Stimulated activated effector memory CD8-positive, alpha-beta T cell treated with anti-CD3 and anti-CD28 coated beads, Interleukin-12 subunit alpha, Interleukin-12 subunit beta, amount 100 ng/mL, for 72 hours (primary cell): ENCODE measurements around the gene MIX23.

Experiments
- ATAC-seq: fragments of 150-1000 bp; cut with Tn5 transposase; 2 replicates; pipeline ENCODE4 v1.10.0; 2021
- DNase-seq, 2 donors: peaks; one replicate each; pipeline ENCODE4 v3.0.0; 2021 to 2022; ENCODE audit warnings: low spot score in 2 of 2
- H3K27ac Mint-ChIP-seq: one replicate; pipeline ENCODE4 v1.8.0; 2022; ENCODE audit warnings: mild to moderate bottlenecking, mixed read lengths
- H3K36me3 Mint-ChIP-seq: one replicate; pipeline ENCODE4 v1.8.0; 2022; ENCODE audit warnings: mild to moderate bottlenecking, mixed read lengths
- H3K4me1 Mint-ChIP-seq: one replicate; pipeline ENCODE4 v1.8.0; 2022; ENCODE audit warnings: mixed read lengths
- H3K4me3 Mint-ChIP-seq: one replicate; pipeline ENCODE4 v1.8.0; 2022; ENCODE audit warnings: mild to moderate bottlenecking, mixed read lengths
- H3K9me3 Mint-ChIP-seq: one replicate; pipeline ENCODE4 v1.8.0; 2022; ENCODE audit warnings: mixed read lengths

MIX23 gene

DNA sequence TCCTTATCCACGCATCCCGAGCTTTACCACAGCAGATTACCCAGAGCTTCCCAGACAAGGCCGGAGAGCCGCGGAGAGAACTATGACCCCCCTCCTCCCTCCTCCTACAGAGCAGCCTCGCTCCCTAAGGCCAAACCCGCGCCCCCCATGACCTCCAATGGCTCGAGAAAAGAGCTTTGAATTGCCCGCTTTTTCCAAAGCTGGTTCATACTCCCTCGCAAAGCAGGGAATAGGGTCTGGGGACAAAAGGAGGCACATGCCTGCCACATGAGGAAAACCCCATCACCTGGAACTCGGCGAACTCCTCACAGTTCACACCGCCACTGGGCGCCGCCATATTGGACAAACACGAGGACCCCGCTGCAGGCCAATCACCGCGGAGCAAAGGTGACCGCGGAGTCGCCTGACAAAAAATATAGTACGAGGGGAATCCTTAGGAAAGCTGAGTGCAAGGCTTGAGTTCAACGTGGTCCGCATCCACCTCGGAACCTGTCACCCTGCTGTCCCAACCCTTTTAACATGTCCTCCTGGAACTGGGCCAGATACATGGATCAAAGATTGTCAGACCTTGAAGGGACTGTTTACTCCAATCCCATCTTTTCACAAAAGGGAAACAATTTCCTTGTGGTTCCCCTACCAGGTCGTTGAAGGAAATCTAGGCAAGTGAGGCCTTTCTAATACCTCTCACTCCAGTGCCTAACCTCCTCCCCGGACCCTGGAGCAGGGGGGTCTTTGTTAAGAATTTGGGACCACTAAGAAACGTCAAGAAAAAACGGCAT lies at the start of gene MIX23:
MIX23 (minus strand) TSS at position 344 of the 779 bp plus-strand sequence; CDS start at position 337, 7 bp downstream.
- DNase-seq (peak; percentile 69 to 90), ATAC-seq (peak; percentile 67)
- Mint-ChIP-seq H3K4me1 (peaks cover 51% of the 10 kb centered on the region), H3K27ac (peak within 1 kb of the TSS; percentile 98), H3K9me3 (no peaks in the 10 kb centered on the region), H3K4me3 (peak within 1 kb of the TSS; percentile 84), H3K36me3 (peaks cover 74% of the 10 kb centered on the region)

DNA sequence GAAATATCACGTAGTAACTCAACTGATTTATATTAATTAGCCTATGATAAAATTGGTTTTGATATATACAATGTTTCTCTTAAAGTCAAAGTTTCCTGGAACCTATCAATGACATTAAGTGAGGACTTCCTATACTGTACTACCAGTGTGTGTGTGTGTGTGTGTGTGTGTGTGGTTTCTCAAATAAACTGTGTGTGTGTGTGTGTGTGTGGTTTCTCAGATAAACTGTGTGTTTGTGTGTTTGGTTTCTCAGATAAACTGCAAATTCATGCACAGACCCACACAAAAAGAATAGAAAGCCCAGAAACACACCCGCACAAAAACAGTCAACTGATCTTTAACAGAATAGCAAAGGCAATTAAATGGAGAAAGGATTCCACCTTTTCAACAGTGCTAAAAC lies 47.3 kb upstream of the MIX23 start:
- H3K9me3 Mint-ChIP-seq: no peaks in the 10 kb centered on the region
- DNase-seq (no peak), ATAC-seq (no peak)
- H3K36me3 Mint-ChIP-seq: peaks cover 98% of the 10 kb centered on the region
- peak overlapping the region; percentile 35 for H3K27ac Mint-ChIP-seq
- H3K4me1 Mint-ChIP-seq: peaks cover 16% of the 10 kb centered on the region
- H3K4me3 Mint-ChIP-seq: no peak overlapping the region

- ATAC-seq (peak; percentile 96), DNase-seq (no peak)
- H3K27ac Mint-ChIP-seq: peak overlapping the region; percentile 88
- H3K4me3 Mint-ChIP-seq: peak overlapping the region; percentile 24
- H3K4me1 Mint-ChIP-seq: peaks cover 20% of the 10 kb centered on the region
- H3K36me3 Mint-ChIP-seq: peaks cover 98% of the 10 kb centered on the region
- no peaks in the 10 kb centered on the region for H3K9me3 Mint-ChIP-seq
These were observed 44.9 kb upstream of the MIX23 start for GRCh38 chr3:122427857-122428471.

DNA sequence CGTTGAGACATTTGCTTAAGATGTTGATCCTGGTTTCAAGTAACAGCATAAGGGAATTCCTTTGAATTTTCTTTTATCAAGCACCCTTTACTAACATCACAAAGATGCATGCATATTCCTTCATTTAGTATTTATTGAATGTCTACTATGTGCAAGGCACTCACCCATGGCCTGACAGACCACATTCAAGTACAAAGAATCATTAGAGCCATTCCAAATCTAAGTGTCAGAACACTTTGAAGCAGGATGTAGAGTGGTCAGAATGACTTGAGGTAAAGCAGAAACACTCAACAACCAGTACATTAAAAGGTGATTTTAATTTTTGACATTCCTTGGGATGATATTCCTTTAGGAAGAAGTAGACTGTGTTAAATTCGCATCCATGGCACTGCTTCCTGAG lies 38.8 kb upstream of the MIX23 start:
- H3K4me1 Mint-ChIP-seq: peaks cover 9% of the 10 kb centered on the region
- H3K27ac Mint-ChIP-seq: no peak overlapping the region
- H3K9me3 Mint-ChIP-seq: no peaks in the 10 kb centered on the region
- ATAC-seq: no peak
- DNase-seq: no peak
- peaks cover 94% of the 10 kb centered on the region for H3K36me3 Mint-ChIP-seq
- no peak overlapping the region for H3K4me3 Mint-ChIP-seq

- ATAC-seq (no peak), DNase-seq (no peak)
- Mint-ChIP-seq H3K27ac (no peak overlapping the region), H3K4me3 (no peak overlapping the region), H3K36me3 (peaks cover 94% of the 10 kb centered on the region), H3K4me1 (peaks cover 17% of the 10 kb centered on the region), H3K9me3 (no peaks in the 10 kb centered on the region)
These were observed 38.1 kb upstream of the MIX23 start for GRCh38 chr3:122421101-122421500.

DNA sequence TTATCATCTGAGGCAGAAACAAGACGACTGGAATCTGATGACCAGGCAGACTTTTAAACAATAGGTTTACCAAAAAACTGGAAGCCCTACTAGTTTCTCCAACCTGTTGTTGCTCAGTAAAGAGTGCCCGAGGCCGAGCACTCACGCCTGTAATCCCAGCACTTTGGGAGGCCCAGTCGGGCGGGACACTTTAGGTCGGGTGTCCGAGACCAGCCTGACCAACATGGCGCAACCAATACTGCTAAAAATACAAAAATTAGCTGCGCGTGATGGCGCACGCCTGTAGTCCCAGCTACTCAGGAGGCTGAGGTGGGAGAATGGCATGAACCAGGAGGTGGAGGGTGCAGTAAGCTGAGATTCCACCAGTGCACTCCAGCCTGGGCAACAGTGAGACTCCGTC lies 33.9 kb upstream of the MIX23 start:
- DNase-seq: no peak
- Mint-ChIP-seq H3K27ac (peak overlapping the region; percentile 97), H3K4me1 (peaks cover 45% of the 10 kb centered on the region), H3K4me3 (peak overlapping the region; percentile 95), H3K36me3 (peaks cover 88% of the 10 kb centered on the region), H3K9me3 (no peaks in the 10 kb centered on the region)
- ATAC-seq: no peak

GRCh38 chr3:122415762-122416654 lies 33.0 kb upstream of the MIX23 start, which contains the start of gene WDR5B:
Gene WDR5B, minus strand, starts transcription at chr3:122416062. Its CDS starts 534 bp downstream, at chr3:122415528.
- H3K4me1 Mint-ChIP-seq: peaks cover 50% of the 10 kb centered on the region
- peaks cover 88% of the 10 kb centered on the region for H3K36me3 Mint-ChIP-seq
- peak within 1 kb of the TSS; percentile 95 for H3K4me3 Mint-ChIP-seq
- H3K9me3 Mint-ChIP-seq: no peaks in the 10 kb centered on the region
- H3K27ac Mint-ChIP-seq: peak within 1 kb of the TSS; percentile 97
- DNase-seq (peak; percentile 96 to 100), ATAC-seq (peak; percentile 95)

GRCh38 chr3:122415104-122415744 lies 32.2 kb upstream of the MIX23 start:
- ATAC-seq (peak; percentile 74), DNase-seq (peak; percentile 15 to 66)
- peak overlapping the region; percentile 97 for H3K27ac Mint-ChIP-seq
- peaks cover 88% of the 10 kb centered on the region for H3K36me3 Mint-ChIP-seq
- H3K4me3 Mint-ChIP-seq: peak overlapping the region; percentile 95
- no peaks in the 10 kb centered on the region for H3K9me3 Mint-ChIP-seq
- H3K4me1 Mint-ChIP-seq: peaks cover 50% of the 10 kb centered on the region

DNA sequence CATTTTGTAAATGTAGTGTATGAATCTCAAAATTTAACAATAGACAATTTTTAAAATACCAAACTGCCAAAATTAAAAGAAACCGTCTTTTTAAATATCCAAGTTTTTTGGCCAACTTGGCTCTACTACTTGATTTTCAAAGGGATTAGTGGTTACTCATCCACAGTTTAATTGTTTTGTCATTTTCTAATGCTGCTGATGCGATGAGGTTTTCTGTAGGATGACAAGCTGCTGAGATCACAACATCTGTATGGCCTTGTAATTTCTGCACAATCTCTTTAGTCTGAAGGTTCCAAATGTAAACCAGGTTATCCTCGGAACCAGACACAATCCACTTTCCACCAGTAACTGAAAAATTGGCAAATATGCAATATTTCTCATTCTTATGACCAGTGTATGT lies 31.4 kb upstream of the MIX23 start:
- Mint-ChIP-seq H3K27ac (peak overlapping the region; percentile 97), H3K4me1 (peaks cover 50% of the 10 kb centered on the region), H3K9me3 (no peaks in the 10 kb centered on the region), H3K4me3 (peak overlapping the region; percentile 95), H3K36me3 (peaks cover 92% of the 10 kb centered on the region)
- ATAC-seq: no peak
- DNase-seq: no peak

- H3K27ac Mint-ChIP-seq: peak overlapping the region; percentile 48
- no peaks in the 10 kb centered on the region for H3K9me3 Mint-ChIP-seq
- ATAC-seq: no peak
- DNase-seq: no peak
- peaks cover 95% of the 10 kb centered on the region for H3K36me3 Mint-ChIP-seq
- H3K4me1 Mint-ChIP-seq: peaks cover 50% of the 10 kb centered on the region
- no peak overlapping the region for H3K4me3 Mint-ChIP-seq
These were observed 27.6 kb upstream of the MIX23 start for GRCh38 chr3:122410639-122411038.

- peaks cover 47% of the 10 kb centered on the region for H3K4me1 Mint-ChIP-seq
- ATAC-seq (no peak), DNase-seq (no peak)
- H3K4me3 Mint-ChIP-seq: no peak overlapping the region
- H3K27ac Mint-ChIP-seq: peak overlapping the region; percentile 48
- peaks cover 95% of the 10 kb centered on the region for H3K36me3 Mint-ChIP-seq
- no peaks in the 10 kb centered on the region for H3K9me3 Mint-ChIP-seq
These were observed 27.1 kb upstream of the MIX23 start for GRCh38 chr3:122410111-122410510.

DNA sequence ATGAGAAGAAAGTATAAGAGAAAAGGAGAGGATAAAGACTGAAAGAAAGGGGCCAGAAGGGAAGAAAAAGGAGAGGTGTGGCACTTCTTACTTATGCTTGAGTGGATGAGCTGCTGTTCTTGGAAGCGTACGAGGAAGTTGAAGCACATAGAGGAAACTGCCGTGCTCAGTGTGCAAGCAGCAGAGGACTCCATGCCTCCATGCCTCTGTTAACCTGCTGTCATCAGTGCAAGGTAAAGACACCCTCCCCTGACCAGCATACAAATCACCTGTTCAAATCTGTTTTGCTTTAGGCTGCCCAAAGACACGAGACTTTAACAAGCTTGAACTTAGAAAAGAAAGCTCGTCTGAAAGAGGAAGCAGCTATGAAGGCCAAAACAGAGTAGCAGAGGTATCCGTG lies 26.4 kb upstream of the MIX23 start:
- no peaks in the 10 kb centered on the region for H3K9me3 Mint-ChIP-seq
- peaks cover 40% of the 10 kb centered on the region for H3K4me1 Mint-ChIP-seq
- H3K27ac Mint-ChIP-seq: peak overlapping the region; percentile 41
- ATAC-seq (no peak), DNase-seq (no peak)
- no peak overlapping the region for H3K4me3 Mint-ChIP-seq
- peaks cover 97% of the 10 kb centered on the region for H3K36me3 Mint-ChIP-seq

DNA sequence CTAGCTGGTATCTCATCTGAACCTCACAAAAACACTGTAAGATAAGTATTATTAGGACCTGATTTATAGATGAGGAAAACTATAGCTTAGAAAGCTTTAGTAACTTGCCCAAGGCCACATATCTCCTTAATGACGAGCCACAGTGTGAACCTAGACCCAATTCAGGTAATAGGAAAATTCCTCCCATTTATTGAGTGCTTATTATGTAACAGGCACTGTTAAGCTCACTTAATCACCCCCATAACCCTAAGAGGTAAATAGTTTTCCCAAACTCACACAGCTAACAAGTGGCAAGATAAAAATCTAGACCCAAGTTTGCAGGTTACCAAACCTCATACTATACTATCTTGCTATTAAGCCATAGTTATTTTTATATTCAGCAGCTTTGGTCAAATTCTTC lies 24.9 kb upstream of the MIX23 start:
- Mint-ChIP-seq H3K4me1 (peaks cover 35% of the 10 kb centered on the region), H3K9me3 (no peaks in the 10 kb centered on the region), H3K4me3 (no peak overlapping the region), H3K36me3 (peaks cover 100% of the 10 kb centered on the region), H3K27ac (no peak overlapping the region)
- DNase-seq (no peak), ATAC-seq (no peak)

DNA sequence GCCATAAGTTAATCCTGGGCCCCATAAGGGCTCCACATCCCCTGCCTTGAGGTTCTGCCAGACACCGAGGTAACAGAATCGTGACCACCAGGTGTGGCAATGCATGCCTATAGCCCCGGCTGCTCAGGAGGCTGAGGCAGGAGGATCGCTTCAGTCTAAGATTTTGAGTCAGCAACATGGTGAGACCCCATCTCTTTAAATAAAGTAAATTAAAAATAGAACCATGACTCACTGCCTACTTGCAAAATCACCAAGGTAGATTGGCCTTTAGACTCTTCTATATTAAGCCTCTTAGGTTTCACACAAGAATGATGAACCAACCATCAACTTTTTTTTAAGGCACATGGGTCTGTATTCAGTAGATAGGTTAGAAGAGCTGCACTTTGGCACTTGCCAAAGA lies 23.2 kb upstream of the MIX23 start:
- Mint-ChIP-seq H3K27ac (peak overlapping the region; percentile 68), H3K4me3 (no peak overlapping the region), H3K4me1 (peaks cover 24% of the 10 kb centered on the region), H3K9me3 (no peaks in the 10 kb centered on the region), H3K36me3 (peaks cover 95% of the 10 kb centered on the region)
- DNase-seq (no peak), ATAC-seq (peak; percentile 37)

DNA sequence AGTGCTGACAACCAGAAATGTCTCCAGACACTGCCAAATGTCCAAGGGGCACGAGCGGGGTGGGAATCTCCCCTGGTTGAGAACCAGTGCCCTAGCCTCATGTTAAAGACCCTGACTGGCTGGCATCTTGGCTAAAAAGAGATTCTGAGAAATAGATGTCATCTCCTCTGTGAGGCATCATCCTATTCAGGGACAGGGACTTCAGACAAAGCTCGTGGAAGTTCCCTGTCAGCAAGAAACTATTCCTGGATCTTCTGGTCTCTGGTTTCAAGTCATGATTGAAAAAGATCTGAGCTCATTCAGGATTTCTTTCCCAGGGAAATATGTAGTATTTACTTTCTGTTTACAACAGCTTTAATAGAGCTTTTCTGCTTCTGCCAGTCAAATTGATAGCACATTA lies 22.0 kb upstream of the MIX23 start:
- H3K27ac Mint-ChIP-seq: peak overlapping the region; percentile 23
- H3K4me3 Mint-ChIP-seq: no peak overlapping the region
- peaks cover 27% of the 10 kb centered on the region for H3K4me1 Mint-ChIP-seq
- H3K9me3 Mint-ChIP-seq: no peaks in the 10 kb centered on the region
- ATAC-seq (no peak), DNase-seq (no peak)
- H3K36me3 Mint-ChIP-seq: peaks cover 88% of the 10 kb centered on the region
